ENCODE results near the gene TUBA4B.
"Not testable (repeated sequence)": the region's sequence is repeated elsewhere in the genome, so short reads cannot be mapped to it uniquely, and the experiment has no call there.

TUBA4B gene

DNA sequence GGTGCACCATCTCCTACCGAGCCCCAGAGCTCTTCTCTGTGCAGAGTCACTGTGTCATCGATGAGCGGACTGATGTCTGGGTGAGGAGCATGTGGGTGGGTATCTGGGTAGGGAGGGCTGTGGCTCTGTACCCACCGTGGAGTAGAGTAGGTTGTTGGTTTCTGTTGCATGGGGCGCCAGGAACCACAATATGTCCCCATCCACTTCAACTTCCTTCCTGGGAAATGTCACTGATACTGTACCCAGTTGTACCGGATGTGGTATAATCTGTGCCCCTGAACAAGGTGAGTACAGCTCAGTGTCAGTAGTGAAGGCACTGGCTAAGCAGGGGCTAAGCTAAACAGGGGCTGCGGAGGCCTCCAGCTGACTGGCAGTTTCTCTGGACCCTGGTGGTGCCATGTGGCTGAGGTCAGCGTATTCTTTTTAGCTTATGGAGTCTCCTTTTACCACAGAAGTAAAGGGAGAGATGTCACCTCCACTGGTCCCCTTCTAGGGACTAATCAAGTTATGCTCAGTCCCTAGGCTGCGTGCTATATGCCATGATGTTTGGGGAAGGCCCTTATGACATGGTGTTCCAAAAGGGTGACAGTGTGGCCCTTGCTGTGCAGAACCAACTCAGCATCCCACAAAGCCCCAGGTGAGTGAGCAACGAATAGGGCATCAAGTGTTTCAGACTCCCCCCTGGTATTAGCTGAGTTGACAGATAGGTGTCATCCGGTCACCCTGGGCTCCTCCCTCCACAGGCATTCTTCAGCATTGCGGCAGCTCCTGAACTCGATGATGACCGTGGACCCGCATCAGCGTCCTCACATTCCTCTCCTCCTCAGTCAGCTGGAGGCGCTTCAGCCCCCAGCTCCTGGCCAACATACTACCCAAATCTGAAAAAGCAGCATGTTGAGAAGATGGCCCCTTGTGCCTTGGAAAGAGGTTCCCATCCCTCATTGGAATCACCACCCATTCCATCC is 5.1 kb upstream of the TUBA4B start:
- DNase-seq (ENCODE audit: low read depth in 2 of 2, low spot score in 1 of 2) = peak in 1 of 2 donors; percentile 35

DNA sequence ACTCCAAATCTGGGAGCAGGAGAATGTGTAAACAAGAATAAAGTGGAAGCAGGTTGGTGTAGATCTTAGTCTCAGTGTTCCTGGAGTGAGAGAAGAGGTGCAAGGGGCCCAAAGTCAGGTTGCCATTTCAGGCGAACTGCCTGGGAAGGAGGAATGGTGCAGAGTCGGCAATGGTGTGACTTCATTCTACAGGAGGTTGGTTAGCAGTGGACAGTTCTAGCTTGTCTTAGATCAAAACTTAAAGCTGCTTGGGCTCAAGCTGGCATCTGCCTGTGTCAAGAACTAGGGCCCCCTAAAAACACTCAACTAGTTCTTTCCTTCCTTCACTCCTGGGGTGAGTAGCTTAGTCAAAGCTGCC is 4.2 kb upstream of the TUBA4B start:
- no peak for DNase-seq (ENCODE audit: low read depth in 2 of 2, low spot score in 1 of 2)

DNA sequence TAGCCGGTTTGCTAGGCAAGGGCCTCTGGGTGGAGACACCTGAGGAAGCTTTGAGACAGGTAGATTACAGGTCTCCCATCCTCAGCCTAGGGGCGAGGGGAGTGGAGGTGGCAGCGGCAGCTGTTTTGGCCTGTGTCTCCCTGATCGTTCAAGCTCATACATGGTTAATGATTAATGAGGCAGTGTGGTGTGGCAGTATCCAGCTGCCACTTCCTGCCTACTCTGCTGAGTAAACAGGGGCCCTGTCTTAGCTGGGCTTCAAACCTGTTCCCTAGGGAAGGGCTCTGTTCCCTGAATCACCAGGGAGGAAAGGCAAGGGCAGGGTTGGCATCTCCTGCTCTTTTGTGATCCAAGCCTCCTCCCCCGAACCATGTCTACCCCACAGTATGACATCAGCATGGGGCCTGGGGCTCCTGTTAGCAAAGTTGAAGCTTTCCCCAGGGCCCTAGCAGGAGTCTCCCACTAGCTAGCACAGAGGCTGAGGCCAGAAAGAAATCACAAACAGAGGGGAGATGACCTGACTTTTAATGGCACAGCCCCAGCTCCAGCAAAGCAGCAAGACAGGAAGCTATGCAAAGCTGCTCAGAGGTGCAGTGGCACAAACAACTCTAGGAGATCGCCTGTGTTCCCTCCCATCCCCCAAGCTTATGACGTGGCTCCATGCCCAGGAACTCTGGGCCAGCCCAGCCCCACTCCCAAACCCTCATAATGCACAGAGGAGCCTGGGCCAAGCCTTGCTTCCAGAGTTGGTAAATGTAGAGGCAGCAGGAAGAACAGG is 3.7 kb upstream of the TUBA4B start:
- DNase-seq (ENCODE audit: low read depth in 2 of 2, low spot score in 1 of 2) = peak in 1 of 2 donors; percentile 31

DNA sequence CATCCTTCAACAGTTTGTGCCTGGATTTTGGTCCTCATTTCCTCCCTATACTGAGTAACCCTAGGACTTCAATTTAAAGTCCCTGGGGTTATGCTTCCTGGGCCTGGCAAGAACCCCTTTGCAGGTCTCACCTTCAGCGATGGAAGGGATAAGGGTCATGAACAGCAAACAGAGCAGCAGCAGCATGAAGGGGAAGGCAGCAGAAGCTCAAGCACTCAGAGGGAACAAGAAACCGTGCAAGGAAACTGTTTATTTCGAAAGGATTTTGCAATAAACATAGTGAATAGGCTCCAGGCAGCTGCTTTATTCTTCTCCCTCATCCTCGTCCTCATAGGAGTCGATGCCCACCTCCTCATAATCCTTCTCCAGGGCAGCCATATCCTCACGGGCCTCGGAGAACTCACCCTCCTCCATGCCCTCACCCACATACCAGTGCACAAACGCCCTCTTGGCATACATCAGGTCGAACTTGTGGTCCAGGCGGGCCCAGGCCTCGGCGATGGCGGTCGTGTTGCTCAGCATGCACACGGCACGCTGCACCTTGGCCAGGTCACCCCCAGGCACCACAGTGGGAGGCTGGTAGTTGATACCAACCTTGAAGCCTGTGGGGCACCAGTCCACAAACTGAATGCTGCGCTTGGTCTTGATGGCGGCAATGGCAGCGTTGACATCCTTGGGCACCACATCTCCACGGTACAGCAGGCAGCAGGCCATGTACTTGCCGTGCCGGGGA is 2.8 kb upstream of the TUBA4B start:
- no peak for DNase-seq (ENCODE audit: low read depth in 2 of 2, low spot score in 1 of 2)

DNA sequence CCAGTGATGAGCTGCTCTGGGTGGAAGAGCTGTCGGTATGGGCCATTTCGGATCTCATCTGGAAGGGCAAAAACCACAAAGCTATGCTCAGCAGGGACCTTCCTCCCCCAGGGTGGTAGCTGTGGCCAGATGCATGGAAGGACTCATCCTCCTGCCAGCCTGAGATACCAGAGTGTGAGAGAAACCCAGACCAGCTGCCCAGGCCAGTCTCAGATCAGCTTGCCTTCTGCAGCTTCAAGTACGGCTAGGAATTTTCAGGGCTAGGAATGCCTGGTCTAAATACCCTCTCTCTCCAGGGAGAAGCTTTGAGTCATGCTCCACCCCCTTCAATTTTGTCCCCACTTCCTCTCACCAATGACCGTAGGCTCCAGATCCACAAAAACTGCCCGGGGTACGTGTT is 1.4 kb upstream of the TUBA4B start:
- DNase-seq (ENCODE audit: low read depth in 2 of 2, low spot score in 1 of 2) = no peak

DNA sequence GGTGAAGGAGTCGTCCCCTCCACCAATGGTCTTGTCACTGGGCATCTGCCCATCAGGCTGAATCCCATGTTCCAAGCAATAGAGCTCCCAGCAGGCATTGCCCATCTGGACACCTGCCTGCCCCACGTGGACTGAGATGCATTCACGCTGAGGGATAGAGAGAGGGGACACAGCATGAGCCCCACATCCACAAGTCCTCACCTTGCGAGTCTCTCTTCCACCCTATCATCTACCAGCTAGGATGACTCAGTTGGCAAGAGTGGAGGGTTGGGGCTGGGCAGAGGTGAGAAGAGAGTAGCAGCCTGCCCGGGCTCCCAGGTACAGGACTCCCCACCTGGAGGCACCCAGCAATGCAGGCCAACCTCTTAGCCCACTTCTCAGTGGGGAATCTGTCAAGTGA is 959 bp upstream of the TUBA4B start:
- no peak for DNase-seq (ENCODE audit: low read depth in 2 of 2, low spot score in 1 of 2)

DNA sequence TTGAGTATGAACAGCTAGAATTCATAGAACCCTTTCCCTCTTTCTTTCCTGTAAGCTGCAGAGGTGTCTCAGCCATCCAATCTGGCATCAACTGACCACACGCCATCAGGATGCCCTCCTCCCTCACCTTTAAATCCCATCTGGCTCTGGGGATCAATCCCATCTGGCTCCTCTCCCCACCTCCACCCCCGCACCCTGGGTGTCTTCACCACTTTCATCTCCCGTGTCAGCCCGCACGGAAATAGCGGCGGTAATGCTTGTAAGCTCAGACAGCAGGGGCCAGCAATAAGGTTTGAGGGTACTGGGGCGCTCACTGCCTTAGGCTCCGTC is 508 bp upstream of the TUBA4B start:
- DNase-seq (ENCODE audit: low read depth in 2 of 2, low spot score in 1 of 2) = no peak

DNA sequence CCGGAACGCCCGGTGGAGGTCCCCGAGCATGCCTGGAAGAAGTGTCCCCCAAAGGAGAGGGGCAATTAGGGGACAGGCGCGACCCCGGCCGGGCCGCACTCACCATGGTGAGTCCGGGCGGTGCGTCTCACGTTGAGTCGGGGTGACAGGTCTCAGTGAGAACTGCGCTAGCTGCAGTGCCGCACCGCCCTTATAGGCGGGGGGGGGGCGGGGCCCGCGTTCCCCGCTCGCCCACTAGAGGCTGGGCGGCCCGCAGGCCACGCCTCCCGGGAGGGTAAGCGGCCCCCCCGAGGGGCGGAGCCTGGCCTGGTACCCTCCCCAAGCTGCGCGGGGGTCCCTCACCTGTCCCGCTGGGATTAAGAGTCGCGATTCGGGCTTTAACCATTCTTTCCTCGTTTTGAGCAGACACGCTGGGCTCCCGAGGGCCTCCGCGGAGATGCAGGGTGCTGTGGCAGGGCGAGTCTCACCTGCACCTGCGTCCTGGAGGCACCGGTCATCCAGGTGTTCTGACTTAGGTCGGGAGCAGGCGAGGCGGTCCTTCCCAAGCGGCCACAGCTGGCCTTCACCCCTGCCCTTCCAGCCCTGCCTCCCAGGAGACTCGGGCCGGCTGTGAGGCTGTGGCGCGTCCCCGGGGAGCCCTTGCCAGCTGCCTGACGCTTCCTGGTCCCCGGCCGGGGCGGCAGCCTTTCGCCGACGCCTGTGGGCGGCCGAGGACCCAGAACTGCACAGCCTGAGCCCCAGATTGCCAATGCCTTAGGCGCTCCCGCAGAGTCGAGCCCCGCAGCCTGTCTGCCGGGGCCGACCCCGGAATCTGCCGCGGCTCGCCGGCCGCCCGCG is 928 bp downstream of the TUBA4B start, which contains the start of gene TUBA4A:
Gene TUBA4A, minus strand, starts transcription at position 166 of the 837 bp plus-strand sequence. Its CDS starts 60 bp downstream, at position 106.
- DNase-seq (ENCODE audit: low read depth in 2 of 2, low spot score in 1 of 2) = peak; percentile 76 to 87

DNA sequence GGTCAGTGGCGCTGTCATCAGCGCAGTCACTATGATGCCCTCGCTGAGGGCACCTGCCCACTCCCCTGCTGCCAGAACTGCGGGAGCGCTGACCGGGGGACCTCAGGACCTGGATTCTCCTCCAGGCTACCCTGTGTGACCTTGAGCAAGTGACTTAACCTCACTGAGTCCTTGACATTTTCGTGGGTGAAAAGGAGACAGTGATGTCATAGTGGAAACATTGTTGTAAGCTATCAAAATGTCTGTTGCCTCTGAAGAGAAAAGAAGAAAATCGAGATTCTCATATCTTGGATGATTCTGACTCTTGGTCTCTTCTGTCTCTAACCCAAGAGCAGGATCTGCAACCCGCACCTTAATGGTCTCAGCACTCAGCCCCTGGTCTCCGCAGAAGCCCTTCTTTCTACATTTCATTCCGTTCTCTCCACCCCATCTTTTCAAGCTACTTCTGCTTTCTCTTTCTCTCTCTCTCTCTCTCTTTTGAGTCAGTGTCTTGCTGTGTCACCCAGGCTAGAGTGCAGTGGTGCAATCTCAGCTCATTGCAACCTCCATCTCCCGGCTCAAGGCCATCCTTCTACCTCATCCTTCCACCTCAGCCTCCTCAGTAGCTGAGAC is 1.7 kb downstream of the TUBA4B start:
- DNase-seq (ENCODE audit: low read depth in 2 of 2, low spot score in 1 of 2) = no peak

DNA sequence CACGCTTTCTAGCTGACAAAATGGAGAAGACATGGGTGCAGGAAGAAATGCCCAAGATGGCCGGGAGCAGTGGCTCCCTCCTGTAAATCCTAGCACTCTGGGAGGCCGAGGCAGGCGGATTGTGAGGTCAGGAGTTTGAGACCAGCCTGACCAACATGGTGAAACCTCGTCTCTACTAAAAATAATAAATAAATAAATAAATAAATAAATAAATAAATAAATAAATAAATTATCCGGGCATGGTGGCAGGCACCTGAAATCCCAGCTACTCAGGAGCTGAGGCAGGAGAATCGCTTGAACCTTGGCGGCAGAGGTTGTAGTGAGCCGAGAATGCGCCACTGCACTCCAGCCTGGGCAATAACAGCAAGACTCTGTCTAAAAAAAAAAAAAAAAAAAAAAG is 5.9 kb downstream of the TUBA4B start:
- not testable (repeated sequence) for DNase-seq (ENCODE audit: low read depth in 2 of 2, low spot score in 1 of 2)

DNA sequence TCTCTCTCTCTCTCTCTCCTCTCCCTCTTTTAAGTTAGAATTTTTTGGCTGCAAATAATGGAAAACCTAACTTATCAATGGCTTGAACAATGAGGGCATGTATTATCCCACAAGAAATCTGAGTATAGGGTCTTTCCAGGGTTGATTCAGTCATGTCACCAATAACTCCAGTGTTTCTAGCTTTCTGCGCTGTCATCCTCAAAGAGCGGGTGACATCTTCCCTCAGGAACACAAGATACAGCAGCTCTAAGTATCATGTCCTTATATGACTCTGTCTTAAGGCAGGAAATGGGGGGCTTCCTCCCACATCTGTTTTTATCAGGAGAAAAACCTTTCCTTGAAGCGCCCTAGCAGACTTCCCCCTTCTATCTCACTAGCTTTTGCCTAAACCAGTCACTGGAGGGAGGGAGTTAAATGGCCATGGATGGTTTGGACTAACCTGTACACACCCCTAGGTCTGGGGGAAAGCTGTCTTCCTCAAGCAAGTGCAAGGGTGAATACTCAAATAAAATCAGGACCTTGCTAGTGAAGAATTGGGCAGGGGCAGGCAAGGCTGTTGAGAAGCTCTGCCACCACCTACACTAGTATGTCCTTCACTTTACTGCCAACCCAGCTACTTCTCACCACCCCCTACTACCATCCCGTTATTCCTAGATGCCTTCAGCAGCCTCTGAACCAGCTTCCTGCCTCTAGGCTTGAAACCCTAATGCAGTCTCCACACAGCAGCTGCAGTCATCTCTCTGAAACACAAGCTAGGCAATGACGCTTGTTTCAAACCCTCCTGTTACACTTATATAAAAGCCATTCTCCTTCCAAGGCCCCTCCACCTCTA is 8.2 kb downstream of the TUBA4B start:
- no peak for DNase-seq (ENCODE audit: low read depth in 2 of 2, low spot score in 1 of 2)

DNA sequence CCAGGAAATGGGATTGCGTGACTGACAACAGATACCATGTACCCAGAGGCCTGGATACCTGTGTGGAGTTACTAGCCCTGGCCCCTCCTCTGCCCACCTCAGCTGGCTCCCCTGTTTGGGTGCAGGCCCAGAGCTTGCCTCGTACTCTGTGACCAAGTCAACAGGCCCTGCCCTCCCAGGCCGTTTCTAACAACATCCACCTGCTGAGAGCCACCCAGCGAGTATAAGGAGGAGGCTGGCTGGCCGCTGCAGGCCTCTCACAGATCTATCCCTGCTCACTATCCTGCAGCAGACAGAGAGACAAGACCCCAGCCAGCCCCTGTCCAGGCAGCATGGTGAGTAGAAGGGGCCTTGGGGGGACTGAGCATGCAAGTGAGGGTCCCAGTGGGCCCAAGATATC is 13.2 kb downstream of the TUBA4B start:
- no peak for DNase-seq (ENCODE audit: low read depth in 2 of 2, low spot score in 1 of 2)

DNA sequence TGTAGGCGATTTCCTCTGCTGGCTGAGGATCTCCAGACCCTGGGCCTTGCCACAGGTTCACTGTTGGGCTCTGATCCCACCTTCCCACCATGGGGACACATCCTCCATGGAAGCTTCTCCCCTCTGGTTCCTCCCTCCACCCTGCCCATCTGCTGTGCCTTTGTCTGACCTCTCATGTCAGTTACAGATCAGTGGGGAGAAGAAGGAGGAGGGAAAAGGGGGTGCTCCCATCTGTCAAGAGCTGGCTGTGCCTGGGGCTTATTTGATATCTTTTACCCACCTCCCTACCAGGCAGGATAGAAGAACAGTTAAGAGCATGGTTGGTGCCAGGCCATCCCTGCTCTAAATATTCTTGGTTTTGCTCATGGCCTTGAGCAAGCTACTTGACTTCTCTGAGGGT is 13.8 kb downstream of the TUBA4B start:
- DNase-seq (ENCODE audit: low read depth in 2 of 2, low spot score in 1 of 2) = no peak

DNA sequence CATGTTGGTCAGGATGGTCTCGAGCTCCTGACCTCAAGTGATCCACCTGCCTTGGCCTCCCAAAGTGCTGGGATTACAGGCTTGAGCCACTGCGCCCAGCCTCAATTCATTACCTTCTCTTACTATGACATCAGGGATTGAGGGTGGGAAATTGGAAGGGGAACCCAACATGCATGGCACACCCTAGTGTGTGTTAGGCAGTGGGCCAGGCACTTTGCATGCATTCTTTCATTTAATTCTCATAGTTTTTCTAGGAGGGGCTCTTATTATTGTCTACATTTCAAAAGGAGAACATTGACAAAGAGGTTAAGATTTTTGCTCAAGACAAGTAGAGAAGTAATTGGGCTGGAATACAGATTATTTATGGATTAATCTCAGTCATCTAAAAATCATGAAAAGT is 15.3 kb downstream of the TUBA4B start:
- DNase-seq (ENCODE audit: low read depth in 2 of 2, low spot score in 1 of 2) = no peak

DNA sequence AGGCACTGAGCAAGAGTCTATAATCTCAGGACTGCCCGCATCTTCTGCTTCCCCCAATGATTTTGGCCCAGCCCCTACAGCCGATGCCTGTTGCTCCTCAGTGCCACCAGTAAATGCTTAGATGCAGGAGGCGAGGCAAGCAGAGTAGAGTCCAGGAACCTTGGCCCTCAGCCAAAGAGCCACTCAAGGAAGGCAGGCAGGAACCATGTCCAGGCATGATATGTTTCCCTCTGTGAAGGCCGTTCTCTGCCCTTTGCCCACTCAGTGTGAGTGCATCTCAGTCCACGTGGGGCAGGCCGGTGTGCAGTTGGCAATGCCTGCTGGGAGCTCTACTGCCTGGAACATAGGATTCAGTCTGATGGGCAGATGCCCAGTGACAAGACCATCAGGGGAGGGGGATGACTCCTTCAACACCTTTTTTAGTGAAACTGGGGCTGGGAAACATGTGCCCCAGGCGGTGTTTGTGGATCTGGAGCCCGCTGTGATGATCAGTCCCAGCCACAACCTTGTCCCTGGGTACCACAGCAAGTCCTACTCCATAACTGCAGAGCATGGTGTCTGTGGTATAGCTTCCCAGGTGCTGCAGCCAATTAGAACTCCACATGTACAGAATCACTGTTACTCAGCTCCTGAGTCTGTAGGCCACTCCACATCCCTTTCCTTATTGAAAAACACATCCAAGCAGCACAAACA is 16.5 kb downstream of the TUBA4B start:
- no peak for DNase-seq (ENCODE audit: low read depth in 2 of 2, low spot score in 1 of 2)

DNA sequence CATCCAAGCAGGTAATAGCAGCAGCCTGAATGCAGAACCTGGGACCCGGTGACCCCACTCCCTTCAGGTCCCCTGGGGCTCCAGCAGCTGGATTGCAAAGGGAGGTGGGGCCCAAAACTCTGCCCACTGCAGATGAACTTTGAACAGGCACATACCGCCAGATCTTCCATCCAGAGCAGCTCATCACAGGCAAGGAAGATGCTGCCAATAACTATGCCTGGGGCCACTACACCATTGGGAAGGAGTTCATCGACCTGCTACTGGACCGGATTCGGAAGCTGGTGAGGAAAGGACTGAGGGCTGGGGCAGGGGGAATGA is 17.0 kb downstream of the TUBA4B start:
- no peak for DNase-seq (ENCODE audit: low read depth in 2 of 2, low spot score in 1 of 2)

DNA sequence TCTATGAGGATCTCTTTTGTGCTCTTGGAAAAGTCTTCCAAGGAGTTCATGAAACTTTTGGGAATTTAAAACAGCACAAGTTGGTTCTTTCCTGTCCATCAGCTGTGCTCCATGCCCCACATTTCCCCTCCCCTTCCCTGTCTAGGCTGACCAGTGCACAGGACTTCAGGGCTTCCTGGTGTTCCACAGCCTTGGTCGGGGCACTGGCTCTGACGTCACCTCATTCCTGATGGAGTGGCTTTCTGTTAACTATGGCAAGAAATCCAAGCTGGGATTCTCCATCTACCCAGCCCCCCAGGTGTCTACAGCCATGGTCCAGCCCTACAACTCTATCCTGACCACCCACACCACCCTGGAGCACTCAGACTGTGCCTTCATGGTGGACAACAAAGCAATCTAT is 18.0 kb downstream of the TUBA4B start:
- DNase-seq (ENCODE audit: low read depth in 2 of 2, low spot score in 1 of 2) = no peak

DNA sequence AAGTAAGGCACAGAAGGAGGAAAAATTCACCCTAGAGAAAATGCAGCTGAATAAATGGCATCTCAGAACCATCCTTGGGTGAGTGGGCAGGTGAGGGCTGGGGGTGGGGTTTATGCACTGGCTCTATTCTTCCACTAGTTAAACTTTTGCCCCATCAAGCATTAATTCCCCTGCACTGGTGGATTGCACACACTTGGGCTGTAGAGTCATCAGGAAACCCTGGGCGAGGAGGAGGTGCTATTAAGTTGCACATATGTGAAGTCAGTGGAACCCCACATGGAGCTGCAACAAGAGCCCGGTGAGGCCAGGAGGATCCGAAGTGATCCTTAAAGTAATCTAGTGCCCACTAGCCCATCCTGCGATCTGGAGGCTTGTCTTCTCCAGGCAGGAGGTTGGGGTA is 19.3 kb downstream of the TUBA4B start:
- DNase-seq (ENCODE audit: low read depth in 2 of 2, low spot score in 1 of 2) = no peak

DNA sequence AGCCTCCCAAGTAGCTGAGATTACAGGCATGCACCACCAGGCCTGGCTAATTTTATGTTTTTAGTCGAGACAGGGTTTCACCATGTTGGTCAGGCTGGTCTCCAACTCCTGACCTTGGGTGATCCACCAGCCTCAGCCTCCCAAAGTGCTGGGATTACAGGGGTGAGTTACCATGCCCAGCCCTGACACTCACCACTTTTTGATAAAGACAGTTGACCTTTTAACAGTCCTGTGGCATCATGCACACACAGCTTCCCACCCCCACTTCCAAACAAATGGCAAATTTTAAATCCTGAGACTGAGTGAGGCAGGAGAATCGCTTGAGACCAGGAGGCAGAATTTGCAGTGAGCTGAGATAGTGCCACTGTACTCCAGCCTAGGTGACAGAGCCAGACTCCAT is 20.0 kb downstream of the TUBA4B start:
- DNase-seq (ENCODE audit: low read depth in 2 of 2, low spot score in 1 of 2) = no peak
